UCSD-AML1 (cell line): ENCODE results near the gene OVCH1.
"Not testable (repeated sequence)": the region's sequence is repeated elsewhere in the genome, so short reads cannot be mapped to it uniquely, and the experiment has no call there.

Experiments used
- DNase-seq: peaks from one replicate; lab custom pipeline; 2025; ENCODE audit not compliant: unreplicated experiment; lab: John Stamatoyannopoulos, UW

The OVCH1 gene

GRCh38 chr12:29505122-29505521 is 7.6 kb upstream of the OVCH1 start:
- DNase-seq = no peak

- no peak for DNase-seq
Observed at GRCh38 chr12:29503283-29503682, 5.8 kb upstream of the OVCH1 start.

DNA sequence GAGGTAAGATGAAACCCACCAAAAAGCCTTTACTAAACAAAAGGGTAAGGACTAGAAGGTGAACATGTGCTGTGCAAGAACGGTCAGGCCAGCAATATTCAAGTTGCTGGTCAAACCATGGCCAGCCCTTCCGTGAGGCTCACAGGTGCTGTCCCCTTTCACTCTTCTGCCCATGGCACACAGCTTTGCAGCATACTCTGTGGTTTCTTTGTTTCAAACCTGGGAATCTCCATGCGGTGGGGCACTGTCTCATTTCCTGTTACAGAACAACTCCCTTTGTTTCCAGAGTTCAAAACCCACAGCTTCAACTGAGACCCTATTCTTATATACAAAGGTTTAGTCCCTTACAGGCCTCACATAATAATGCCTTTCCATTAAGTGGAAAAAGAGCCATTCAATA is 1.7 kb upstream of the OVCH1 start:
- no peak for DNase-seq

DNA sequence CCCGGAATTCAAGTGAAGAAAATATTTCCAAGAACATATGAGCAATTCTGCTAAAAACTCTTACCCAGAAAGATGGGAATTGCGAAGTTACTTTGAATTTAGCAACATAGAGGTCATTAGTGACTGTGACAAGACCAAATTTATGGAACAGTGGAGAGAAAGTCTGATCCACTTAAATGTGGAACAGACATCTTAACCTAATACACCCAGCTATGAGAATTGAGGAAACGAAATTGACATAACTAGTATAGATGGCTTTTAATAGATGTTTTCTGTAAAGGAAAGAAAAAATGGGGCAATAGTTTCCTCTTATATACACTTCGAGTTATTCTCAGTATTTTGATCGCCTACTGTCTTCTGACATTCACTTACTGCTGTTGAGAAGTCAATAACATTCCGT is 4.6 kb downstream of the OVCH1 start:
- DNase-seq = no peak

DNA sequence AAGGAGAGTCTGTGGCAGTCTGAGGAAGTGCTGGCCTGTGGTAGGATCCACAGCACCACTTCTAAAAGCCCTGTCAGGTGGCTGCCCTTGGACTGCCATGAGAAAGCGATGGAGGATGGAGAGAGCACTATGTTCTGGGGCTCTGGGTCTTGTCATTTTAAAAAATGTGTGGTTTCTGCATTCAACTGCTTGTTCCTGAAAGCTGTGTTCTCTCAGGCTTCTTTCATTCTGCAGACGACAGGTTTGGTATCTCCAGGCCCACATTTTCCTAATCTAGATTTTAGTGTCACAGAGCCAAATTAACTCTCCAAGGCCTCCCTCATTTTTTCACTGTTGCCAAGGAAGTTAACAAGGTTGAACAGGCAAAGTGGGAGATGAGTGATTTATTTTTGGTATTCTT is 10.5 kb downstream of the OVCH1 start:
- DNase-seq = no peak

- DNase-seq = no peak
Observed at GRCh38 chr12:29463198-29463597, 34.3 kb downstream of the OVCH1 start.

GRCh38 chr12:29460082-29460481 is 37.4 kb downstream of the OVCH1 start:
- no peak for DNase-seq

- DNase-seq = no peak
Observed at GRCh38 chr12:29455087-29455486, 42.4 kb downstream of the OVCH1 start.

GRCh38 chr12:29451888-29452287 is 45.6 kb downstream of the OVCH1 start:
- DNase-seq = no peak

GRCh38 chr12:29448157-29448556 is 49.3 kb downstream of the OVCH1 start:
- DNase-seq = no peak

- no peak for DNase-seq
Observed at GRCh38 chr12:29447285-29447975, 50.1 kb downstream of the OVCH1 start.

GRCh38 chr12:29439506-29439905 is 58.0 kb downstream of the OVCH1 start:
- no peak for DNase-seq

GRCh38 chr12:29438752-29439408 is 58.6 kb downstream of the OVCH1 start:
- DNase-seq = no peak

GRCh38 chr12:29437575-29437974 is 59.9 kb downstream of the OVCH1 start:
- no peak for DNase-seq

DNA sequence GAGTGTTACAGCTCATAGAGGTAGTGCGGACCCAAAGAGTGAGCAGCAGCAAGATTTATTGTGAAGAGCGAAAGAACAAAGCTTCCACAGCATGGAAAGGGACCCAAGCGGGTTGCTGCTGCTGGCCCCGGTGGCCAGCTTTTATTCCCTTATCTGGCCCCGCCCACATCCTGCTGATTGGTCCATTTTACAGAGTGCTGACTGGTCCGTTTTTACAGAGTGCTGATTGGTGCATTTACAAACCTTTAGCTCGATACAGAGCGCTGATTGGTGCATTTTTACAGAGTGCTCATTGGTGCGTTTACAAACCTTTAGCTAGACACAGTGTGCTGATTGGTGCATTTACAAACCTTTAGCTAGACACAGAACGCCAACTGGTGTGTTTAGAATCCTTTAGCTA is 60.7 kb downstream of the OVCH1 start:
- not testable (repeated sequence) for DNase-seq

DNA sequence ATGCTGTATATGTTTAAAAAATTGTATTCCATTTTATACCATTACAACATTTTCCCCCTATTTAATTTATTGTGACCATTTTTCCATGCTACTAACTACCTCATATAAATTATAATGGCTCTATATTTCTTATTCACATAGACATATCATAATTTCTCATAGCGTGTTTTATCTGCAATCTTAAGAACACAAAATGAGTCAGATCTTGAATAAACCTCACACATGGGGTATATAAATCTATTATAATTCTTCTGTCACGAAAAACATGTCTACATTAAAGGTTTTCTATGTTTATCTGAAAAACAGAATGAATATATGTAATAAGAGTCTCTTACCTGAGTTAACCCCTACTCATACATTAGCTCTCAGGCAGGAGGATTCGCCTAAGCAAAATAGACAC is 66.0 kb downstream of the OVCH1 start:
- DNase-seq = no peak

GRCh38 chr12:29430716-29431044 is 66.8 kb downstream of the OVCH1 start:
- no peak for DNase-seq

GRCh38 chr12:29429999-29430715 is 67.3 kb downstream of the OVCH1 start:
- DNase-seq = no peak

DNA sequence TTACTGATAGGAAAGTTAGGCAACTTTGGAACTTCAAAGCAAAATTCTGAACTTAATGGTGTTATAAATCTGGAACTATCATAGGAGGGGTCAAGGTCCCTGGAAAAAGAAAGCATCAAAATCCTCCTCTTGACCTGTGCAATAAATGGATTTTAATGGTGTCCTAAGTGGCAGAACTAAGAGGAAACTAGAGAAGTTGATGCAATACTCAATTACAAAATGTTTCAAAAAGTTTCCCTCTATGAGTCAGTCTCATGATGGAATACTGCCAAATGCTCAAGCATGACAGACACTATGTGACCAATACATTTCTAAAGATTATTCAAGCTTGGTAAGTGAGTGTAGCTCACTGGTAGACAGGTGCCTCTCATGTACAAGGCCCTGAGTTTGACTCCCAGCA is 68.9 kb downstream of the OVCH1 start:
- DNase-seq = no peak

DNA sequence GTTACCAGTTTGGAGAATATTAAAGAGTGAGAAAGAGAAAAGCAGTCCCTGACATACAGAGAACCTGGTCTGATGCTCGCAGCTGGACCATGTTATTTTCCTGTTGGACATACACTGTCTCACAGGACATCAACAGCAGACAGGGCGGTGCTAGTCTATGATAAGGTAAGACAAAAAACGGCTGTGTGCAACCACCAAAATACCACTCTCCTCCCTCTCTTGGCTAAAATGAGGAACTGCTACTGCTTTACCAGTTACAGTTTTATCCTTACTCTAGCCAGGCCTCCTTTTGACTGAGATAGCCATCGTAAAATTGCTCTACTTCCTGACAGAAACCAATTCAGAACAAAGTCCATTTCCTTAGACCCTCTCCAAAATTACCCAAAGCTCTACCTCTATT is 69.5 kb downstream of the OVCH1 start:
- DNase-seq = no peak

DNA sequence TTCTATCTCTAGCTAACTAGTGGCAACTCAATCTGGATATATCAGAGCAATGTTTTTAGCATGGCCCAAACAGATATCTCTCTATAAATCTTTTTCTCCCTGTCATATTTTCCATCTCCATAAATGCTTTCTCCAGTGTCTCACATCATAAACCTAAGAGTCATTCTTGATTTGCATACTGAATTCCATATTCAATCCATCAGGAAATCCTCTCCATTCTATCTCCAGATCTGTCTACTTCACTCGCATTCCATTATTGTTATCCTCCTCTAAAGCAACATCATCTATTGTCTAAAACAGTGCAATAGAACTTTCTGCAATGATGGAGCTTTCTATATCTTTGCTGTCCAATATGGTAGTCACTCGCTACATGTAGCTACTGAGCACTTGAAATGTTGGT is 71.0 kb downstream of the OVCH1 start:
- no peak for DNase-seq

- DNase-seq = no peak
Observed at GRCh38 chr12:29425722-29426121, 71.8 kb downstream of the OVCH1 start.
